ENCODE results near the gene DNAH11. TPM values are rescaled to one million over a fixed set of nuclear protein-coding genes. Genes with fewer than 3 reads are reported as not detected.

The DNAH11 gene
- total and polyA plus RNA-seq, 9 of the 15 experiments (the other 6 are each of a cell fraction or from before 2014, with no cell fraction given), result under 0.01 TPM; not detected in 7

DNA sequence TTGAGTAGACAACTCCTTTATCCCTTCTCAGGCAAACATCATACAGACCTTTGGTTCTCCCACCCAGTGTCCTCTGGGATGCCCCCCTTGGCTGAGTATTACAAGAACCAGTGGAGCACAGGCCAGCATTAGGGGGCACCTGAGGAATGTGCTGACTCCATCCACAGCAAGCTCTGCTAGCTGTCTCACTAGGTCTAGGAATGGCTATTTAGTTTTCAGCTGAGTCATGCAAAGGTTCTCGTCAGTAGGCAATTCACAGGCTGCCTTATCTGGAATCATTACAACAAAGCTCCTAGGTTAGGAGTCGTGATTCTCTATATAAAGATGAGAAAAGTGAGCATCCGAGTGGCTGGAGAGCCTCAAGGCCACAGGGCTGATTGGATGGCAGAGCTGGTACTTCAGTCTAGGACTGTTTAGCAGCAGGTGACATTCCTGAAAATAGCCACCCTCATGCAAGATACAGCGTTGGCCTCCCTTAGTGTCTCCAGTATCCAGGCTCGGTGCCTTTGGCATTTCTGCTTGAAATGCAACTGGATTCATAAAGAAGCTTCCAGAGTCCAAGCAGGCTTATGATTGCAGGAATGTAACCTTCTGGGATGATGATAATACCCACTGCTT lies 327.1 kb downstream of the DNAH11 start (continued):
- TF ChIP-seq, protein P1, sequence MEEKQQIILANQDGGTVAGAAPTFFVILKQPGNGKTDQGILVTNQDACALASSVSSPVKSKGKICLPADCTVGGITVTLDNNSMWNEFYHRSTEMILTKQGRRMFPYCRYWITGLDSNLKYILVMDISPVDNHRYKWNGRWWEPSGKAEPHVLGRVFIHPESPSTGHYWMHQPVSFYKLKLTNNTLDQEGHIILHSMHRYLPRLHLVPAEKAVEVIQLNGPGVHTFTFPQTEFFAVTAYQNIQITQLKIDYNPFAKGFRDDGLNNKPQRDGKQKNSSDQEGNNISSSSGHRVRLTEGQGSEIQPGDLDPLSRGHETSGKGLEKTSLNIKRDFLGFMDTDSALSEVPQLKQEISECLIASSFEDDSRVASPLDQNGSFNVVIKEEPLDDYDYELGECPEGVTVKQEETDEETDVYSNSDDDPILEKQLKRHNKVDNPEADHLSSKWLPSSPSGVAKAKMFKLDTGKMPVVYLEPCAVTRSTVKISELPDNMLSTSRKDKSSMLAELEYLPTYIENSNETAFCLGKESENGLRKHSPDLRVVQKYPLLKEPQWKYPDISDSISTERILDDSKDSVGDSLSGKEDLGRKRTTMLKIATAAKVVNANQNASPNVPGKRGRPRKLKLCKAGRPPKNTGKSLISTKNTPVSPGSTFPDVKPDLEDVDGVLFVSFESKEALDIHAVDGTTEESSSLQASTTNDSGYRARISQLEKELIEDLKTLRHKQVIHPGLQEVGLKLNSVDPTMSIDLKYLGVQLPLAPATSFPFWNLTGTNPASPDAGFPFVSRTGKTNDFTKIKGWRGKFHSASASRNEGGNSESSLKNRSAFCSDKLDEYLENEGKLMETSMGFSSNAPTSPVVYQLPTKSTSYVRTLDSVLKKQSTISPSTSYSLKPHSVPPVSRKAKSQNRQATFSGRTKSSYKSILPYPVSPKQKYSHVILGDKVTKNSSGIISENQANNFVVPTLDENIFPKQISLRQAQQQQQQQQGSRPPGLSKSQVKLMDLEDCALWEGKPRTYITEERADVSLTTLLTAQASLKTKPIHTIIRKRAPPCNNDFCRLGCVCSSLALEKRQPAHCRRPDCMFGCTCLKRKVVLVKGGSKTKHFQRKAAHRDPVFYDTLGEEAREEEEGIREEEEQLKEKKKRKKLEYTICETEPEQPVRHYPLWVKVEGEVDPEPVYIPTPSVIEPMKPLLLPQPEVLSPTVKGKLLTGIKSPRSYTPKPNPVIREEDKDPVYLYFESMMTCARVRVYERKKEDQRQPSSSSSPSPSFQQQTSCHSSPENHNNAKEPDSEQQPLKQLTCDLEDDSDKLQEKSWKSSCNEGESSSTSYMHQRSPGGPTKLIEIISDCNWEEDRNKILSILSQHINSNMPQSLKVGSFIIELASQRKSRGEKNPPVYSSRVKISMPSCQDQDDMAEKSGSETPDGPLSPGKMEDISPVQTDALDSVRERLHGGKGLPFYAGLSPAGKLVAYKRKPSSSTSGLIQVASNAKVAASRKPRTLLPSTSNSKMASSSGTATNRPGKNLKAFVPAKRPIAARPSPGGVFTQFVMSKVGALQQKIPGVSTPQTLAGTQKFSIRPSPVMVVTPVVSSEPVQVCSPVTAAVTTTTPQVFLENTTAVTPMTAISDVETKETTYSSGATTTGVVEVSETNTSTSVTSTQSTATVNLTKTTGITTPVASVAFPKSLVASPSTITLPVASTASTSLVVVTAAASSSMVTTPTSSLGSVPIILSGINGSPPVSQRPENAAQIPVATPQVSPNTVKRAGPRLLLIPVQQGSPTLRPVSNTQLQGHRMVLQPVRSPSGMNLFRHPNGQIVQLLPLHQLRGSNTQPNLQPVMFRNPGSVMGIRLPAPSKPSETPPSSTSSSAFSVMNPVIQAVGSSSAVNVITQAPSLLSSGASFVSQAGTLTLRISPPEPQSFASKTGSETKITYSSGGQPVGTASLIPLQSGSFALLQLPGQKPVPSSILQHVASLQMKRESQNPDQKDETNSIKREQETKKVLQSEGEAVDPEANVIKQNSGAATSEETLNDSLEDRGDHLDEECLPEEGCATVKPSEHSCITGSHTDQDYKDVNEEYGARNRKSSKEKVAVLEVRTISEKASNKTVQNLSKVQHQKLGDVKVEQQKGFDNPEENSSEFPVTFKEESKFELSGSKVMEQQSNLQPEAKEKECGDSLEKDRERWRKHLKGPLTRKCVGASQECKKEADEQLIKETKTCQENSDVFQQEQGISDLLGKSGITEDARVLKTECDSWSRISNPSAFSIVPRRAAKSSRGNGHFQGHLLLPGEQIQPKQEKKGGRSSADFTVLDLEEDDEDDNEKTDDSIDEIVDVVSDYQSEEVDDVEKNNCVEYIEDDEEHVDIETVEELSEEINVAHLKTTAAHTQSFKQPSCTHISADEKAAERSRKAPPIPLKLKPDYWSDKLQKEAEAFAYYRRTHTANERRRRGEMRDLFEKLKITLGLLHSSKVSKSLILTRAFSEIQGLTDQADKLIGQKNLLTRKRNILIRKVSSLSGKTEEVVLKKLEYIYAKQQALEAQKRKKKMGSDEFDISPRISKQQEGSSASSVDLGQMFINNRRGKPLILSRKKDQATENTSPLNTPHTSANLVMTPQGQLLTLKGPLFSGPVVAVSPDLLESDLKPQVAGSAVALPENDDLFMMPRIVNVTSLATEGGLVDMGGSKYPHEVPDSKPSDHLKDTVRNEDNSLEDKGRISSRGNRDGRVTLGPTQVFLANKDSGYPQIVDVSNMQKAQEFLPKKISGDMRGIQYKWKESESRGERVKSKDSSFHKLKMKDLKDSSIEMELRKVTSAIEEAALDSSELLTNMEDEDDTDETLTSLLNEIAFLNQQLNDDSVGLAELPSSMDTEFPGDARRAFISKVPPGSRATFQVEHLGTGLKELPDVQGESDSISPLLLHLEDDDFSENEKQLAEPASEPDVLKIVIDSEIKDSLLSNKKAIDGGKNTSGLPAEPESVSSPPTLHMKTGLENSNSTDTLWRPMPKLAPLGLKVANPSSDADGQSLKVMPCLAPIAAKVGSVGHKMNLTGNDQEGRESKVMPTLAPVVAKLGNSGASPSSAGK (IDR thresholded peaks at IDR 0.05), result no peak
- no peak for TF ChIP-seq ZNF324 (CRISPR knock-in tag; IDR thresholded peaks at IDR 0.05)
- no peak for TF ChIP-seq CAMTA2 (CRISPR knock-in tag; conservative IDR thresholded peaks at IDR 0.05)
- TF ChIP-seq CHD2 (IDR thresholded peaks at IDR 0.05; ENCODE audit: low read depth, low read length), result no peak
- peak; percentile 85 for TF ChIP-seq NFE2 (IDR thresholded peaks at IDR 0.05; ENCODE audit: low read depth)
- no peak for TF ChIP-seq NR2C1 (IDR thresholded peaks at IDR 0.05)
- no peak for TF ChIP-seq NR2C1 (tag; IDR thresholded peaks at IDR 0.05)
- TF ChIP-seq ZNF140 (CRISPR knock-in tag; IDR thresholded peaks at IDR 0.05), result no peak
- TF ChIP-seq, protein P2, sequence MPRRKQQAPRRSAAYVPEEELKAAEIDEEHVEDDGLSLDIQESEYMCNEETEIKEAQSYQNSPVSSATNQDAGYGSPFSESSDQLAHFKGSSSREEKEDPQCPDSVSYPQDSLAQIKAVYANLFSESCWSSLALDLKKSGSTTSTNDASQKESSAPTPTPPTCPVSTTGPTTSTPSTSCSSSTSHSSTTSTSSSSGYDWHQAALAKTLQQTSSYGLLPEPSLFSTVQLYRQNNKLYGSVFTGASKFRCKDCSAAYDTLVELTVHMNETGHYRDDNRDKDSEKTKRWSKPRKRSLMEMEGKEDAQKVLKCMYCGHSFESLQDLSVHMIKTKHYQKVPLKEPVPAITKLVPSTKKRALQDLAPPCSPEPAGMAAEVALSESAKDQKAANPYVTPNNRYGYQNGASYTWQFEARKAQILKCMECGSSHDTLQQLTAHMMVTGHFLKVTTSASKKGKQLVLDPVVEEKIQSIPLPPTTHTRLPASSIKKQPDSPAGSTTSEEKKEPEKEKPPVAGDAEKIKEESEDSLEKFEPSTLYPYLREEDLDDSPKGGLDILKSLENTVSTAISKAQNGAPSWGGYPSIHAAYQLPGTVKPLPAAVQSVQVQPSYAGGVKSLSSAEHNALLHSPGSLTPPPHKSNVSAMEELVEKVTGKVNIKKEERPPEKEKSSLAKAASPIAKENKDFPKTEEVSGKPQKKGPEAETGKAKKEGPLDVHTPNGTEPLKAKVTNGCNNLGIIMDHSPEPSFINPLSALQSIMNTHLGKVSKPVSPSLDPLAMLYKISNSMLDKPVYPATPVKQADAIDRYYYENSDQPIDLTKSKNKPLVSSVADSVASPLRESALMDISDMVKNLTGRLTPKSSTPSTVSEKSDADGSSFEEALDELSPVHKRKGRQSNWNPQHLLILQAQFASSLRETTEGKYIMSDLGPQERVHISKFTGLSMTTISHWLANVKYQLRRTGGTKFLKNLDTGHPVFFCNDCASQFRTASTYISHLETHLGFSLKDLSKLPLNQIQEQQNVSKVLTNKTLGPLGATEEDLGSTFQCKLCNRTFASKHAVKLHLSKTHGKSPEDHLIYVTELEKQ (CRISPR knock-in tag; IDR thresholded peaks at IDR 0.05), result no peak
- no peak for TF ChIP-seq ZNF586 (CRISPR knock-in tag; conservative IDR thresholded peaks at IDR 0.05)
- TF ChIP-seq ARHGAP35 (IDR thresholded peaks at IDR 0.05; ENCODE audit: partially characterized antibody), result no peak
- TF ChIP-seq YY1 (IDR thresholded peaks at IDR 0.05; ENCODE audit: borderline replicate concordance in 1 of 3, control insufficient read depth in 1 of 3, extremely low read depth in 1 of 3, insufficient read depth in 3 of 3, insufficient read length in 1 of 3, insufficient replicate concordance in 2 of 3, low read depth in 1 of 3, low read length in 2 of 3), result no peak
- no peak for TF ChIP-seq JUN (IDR thresholded peaks at IDR 0.05; ENCODE audit: borderline replicate concordance, low read depth, low read length)
- no peak for TF ChIP-seq JUN (CRISPR knock-in tag; IDR thresholded peaks at IDR 0.05; ENCODE audit: borderline replicate concordance)

All from K562 (cell line).